IPS-20b (cell line): ENCODE results near the gene RBM24.
A peak's percentile ranks its signal among the peaks of the same experiment; 100 is the strongest.

ENCODE experiments used
- H3K27ac ChIP-seq: one replicate; pipeline ENCODE4 v1.5.1; 2013; ENCODE audit warnings: low read length
- H3K27me3 ChIP-seq: 2 replicates; pipeline ENCODE4 v1.6.1; 2013; ENCODE audit warnings: mild to moderate bottlenecking, low read length, inconsistent platforms; ENCODE audit not compliant: insufficient read depth
- H3K36me3 ChIP-seq: 2 replicates; pipeline ENCODE4 v1.6.1; 2013; ENCODE audit warnings: low read depth, mild to moderate bottlenecking, inconsistent platforms, low read length, moderate library complexity; ENCODE audit not compliant: insufficient read depth
- H3K4me1 ChIP-seq: 2 replicates; pipeline ENCODE4 v1.6.1; 2013; ENCODE audit warnings: mild to moderate bottlenecking, control low read depth, inconsistent platforms, low read length, moderate library complexity; ENCODE audit not compliant: insufficient read depth
- H3K4me3 ChIP-seq: 2 replicates; pipeline ENCODE4 v1.5.1; 2013; ENCODE audit warnings: mild to moderate bottlenecking, low read length, inconsistent platforms
- H3K9ac ChIP-seq: 2 replicates; pipeline ENCODE4 v1.6.1; 2013; ENCODE audit warnings: low read depth, mild to moderate bottlenecking, inconsistent platforms, low read length, moderate library complexity
- H3K9me3 ChIP-seq: 2 replicates; pipeline ENCODE4 v1.6.1; 2013; ENCODE audit warnings: mild to moderate bottlenecking, low read depth, low read length, inconsistent platforms; ENCODE audit not compliant: insufficient read depth

The RBM24 gene

DNA sequence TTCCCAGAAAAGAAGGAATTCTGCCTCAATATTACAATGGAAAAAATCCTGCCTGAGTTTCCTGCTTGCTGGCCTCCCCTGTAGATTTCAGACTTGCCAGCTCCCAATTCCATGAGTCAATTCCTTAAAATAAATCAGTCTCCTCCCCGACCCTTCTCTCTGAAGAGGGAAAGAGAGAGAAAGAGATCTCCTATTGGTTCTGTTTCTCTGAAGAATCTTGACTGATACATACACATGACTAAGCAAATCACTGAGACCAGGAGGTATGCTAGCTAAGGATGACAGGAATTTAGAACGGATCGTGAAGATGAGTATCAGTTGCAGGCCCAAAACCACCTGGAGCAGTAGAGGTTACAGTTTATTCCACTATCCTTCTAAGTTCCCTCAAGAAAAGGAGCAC lies 11.3 kb upstream of the RBM24 start:
- Histone ChIP-seq H3K27me3 (no peaks in the 10 kb centered on the region), H3K4me1 (no peaks in the 10 kb centered on the region), H3K9me3 (no peaks in the 10 kb centered on the region), H3K36me3 (no peaks in the 10 kb centered on the region), H3K4me3 (no peak overlapping the region), H3K9ac (no peak overlapping the region), H3K27ac (no peak overlapping the region)

DNA sequence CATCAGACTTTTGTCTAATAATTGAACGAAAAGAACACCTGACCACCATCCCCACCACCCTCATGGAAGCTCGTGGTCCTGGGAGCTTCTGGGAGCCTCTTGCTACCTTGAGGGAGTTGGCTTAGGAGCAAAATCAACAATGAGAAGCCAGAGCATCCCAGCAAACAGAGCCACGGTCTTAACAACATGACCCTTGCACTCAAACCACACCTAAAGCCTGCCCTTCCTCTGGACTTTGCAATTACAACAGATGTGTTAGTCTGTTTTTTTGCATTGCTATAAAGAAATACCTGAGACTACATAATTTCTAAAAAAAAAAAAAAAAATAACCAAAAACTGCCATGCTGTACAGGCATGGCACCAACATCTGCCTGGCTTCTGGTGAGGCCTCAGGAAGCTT lies 9.5 kb upstream of the RBM24 start:
- Histone ChIP-seq H3K4me1 (no peaks in the 10 kb centered on the region), H3K27ac (no peak overlapping the region), H3K36me3 (no peaks in the 10 kb centered on the region), H3K4me3 (no peak overlapping the region), H3K9me3 (no peaks in the 10 kb centered on the region), H3K9ac (no peak overlapping the region), H3K27me3 (no peaks in the 10 kb centered on the region)

DNA sequence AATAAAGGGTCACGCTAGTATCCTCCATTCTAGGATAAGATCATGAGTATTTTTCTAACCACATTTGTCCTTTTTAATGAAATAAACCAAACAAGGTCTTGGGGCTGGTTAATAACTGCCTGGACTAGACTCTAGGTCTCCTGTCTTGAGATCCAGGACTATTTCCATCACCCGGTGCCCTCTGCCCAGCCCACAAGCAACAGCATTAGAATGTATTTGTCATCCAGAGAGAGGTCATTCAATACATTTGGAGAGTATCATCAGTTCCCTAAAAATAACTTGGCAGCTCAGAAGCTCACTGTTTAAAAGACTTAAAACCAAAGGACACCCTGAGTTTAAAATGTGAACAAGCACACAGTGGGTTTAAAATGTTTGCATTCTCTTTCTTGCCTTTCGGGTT lies 4.4 kb upstream of the RBM24 start:
- Histone ChIP-seq H3K27me3 (peaks cover 49% of the 10 kb centered on the region), H3K9ac (no peak overlapping the region), H3K9me3 (no peaks in the 10 kb centered on the region), H3K4me1 (peaks cover 8% of the 10 kb centered on the region; the same call in 1 of the 2 replicates), H3K27ac (no peak overlapping the region), H3K4me3 (no peak overlapping the region), H3K36me3 (no peaks in the 10 kb centered on the region)

DNA sequence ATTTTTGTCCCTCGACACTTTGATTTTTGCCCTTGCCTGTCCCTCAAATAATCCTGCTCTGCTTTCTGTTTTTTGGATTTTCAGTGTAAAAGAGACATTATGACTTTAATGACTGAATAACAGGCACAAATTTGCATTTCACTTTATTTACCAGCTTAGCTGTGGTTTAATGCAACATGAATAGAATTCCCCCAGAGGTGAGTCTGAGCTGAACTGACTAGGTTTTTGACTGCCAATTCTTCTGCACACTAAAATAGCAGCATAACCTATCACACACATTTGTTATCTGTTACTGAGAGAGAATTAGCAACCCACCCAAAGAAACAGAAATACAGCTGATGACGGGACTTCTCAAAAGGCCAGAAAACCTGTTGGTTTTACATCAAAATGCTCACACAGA lies 3.9 kb upstream of the RBM24 start:
- Histone ChIP-seq H3K4me1 (peaks cover 8% of the 10 kb centered on the region; the same call in 1 of the 2 replicates), H3K9ac (no peak overlapping the region), H3K9me3 (no peaks in the 10 kb centered on the region), H3K27ac (no peak overlapping the region), H3K27me3 (peaks cover 54% of the 10 kb centered on the region), H3K4me3 (no peak overlapping the region), H3K36me3 (no peaks in the 10 kb centered on the region)

DNA sequence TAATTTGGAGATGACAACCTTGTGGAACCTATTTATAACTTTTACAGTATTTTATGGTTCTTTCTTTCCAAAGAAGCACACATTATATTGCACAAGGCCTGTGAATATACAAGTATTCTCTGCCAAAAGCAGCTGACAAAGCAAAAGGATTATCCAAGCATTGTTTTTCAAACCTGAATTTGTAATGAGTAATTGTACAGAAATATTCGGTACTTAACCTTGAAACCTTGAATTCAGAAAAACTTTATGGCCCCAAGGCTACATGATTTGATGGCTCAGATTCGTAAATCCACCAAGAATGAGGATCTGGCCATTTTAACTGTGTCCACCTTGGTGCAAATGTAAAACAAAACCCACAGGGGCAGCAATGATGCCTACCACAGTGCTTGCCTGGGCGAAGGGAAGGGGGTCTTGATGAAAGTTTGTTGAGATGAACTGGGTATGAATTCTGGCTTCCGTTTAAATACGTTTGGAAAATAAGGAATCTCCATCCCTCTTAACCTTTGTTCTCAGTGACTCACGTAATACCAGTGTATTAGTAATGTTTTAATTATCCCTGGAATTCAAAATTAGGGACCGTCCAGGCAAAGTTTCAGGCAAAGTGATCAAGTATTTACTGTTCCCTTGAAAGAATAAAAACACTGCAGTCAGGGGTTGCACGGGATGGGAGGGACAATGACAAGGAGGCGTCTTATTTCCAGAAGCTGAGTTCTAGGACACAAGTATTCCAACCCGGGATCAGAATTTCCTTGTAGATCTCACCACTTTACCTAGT lies 2.7 kb upstream of the RBM24 start:
- H3K9ac ChIP-seq: no peak overlapping the region
- no peaks in the 10 kb centered on the region for H3K9me3 ChIP-seq
- H3K4me1 ChIP-seq: peaks cover 8% of the 10 kb centered on the region; the same call in 1 of the 2 replicates
- no peak overlapping the region for H3K27ac ChIP-seq
- no peaks in the 10 kb centered on the region for H3K36me3 ChIP-seq
- H3K4me3 ChIP-seq: no peak overlapping the region
- H3K27me3 ChIP-seq: peaks cover 66% of the 10 kb centered on the region

DNA sequence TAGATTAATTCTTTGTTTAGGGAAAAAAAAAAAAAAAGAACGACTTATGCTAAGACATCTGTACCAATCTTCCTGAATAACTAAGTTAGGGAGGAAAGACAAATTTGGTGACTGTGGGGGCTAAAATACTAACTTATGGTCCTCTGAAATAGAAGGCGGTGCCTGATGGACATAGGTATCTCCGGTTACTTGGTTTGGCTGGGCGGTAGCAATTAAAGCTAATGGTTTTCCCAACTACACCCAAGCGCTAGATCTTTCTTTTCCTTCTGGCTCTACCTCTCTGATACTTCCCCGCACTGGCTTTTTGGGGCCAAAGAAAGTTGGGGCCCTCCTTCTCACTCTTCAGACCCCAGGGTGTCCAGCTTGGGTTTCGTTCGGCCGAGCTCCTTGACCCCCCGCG lies 1.0 kb upstream of the RBM24 start:
- no peaks in the 10 kb centered on the region for H3K9me3 ChIP-seq
- peak overlapping the region; percentile 69 for H3K4me3 ChIP-seq
- no peak overlapping the region for H3K9ac ChIP-seq
- H3K27me3 ChIP-seq: peaks cover 76% of the 10 kb centered on the region
- H3K4me1 ChIP-seq: peaks cover 8% of the 10 kb centered on the region; the same call in 1 of the 2 replicates
- no peak overlapping the region for H3K27ac ChIP-seq
- no peaks in the 10 kb centered on the region for H3K36me3 ChIP-seq

DNA sequence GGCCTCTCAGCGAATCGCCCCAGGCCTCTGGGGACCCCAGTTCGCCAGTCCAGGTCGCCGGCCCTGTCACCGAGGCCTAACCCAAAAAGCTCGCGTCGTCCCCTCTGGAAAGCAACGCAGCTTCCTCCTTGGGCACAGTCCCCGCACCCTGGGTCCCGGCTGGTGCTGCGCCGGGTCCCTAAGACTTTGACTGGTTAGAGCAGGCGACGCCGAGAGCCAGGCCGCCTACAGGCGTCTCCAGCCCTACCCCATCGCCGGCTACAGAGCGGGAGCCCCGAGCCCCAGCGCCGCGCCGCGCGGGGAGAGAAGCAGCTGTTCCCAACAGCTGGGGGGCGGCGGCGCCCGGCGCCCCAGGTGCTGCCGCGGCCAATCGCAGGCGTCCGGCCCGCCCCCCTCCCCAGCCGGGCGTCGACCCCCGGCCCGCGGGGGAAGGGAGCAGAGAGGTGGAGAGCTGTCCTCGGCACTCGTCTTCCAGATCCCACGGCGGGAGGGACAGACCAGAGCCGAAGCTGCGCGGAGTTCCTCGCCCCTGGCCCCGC lies 540 bp upstream of the RBM24 start:
- Histone ChIP-seq H3K27me3 (peaks cover 76% of the 10 kb centered on the region), H3K4me1 (peaks cover 8% of the 10 kb centered on the region; the same call in 1 of the 2 replicates), H3K9me3 (no peaks in the 10 kb centered on the region), H3K4me3 (peak overlapping the region; percentile 69), H3K9ac (no peak overlapping the region), H3K36me3 (no peaks in the 10 kb centered on the region), H3K27ac (no peak overlapping the region)

DNA sequence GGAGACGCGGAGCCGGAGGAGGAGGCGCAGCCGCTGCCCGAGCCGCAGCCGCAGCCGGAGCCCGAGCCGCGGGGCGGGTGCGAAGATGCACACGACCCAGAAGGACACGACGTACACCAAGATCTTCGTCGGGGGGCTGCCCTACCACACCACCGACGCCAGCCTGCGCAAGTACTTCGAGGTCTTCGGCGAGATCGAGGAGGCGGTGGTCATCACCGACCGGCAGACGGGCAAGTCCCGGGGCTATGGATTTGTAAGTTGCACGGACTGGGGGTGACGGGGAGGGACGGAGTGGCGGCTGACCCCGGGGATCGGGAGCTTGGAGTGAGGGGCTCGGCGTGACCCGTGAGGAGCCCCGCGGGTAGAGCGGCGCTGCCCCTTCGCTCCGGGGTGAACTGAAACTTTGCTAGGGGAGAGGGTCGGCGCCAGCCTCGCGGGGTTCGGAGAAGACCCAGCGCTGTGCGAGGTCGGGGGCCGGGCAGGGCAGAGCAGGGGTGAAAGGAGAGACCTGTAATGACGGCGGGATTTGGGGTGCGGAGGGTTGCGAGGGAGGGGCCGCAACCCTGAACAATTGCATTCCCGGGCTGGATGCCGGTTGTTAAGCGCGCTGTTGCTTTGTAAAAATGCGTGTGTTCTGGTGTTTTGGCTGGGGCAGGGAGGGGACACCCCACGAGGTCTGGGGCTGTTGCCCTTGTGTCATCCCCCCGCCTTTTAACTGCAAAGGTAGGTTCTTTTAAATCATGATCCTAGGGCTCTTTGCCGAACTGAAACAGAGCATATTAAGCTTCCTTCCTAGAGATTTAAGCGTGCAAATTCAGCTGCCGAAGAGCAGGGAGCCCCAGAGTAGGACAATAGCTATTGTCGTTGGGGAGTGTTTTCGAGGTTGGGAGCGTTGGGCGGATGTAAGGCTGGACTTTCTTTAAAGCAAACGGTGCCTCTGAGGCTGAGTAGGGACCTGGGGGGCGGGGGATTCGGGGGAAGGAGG lies 628 bp downstream of the RBM24 start:
- peak overlapping the region; percentile 87 for H3K4me3 ChIP-seq
- H3K36me3 ChIP-seq: no peaks in the 10 kb centered on the region
- H3K27me3 ChIP-seq: peaks cover 76% of the 10 kb centered on the region
- no peak overlapping the region for H3K27ac ChIP-seq
- H3K9me3 ChIP-seq: no peaks in the 10 kb centered on the region
- H3K4me1 ChIP-seq: peaks cover 8% of the 10 kb centered on the region; the same call in 1 of the 2 replicates
- peak overlapping the region; percentile 70; the same call in 1 of the 2 replicates for H3K9ac ChIP-seq

DNA sequence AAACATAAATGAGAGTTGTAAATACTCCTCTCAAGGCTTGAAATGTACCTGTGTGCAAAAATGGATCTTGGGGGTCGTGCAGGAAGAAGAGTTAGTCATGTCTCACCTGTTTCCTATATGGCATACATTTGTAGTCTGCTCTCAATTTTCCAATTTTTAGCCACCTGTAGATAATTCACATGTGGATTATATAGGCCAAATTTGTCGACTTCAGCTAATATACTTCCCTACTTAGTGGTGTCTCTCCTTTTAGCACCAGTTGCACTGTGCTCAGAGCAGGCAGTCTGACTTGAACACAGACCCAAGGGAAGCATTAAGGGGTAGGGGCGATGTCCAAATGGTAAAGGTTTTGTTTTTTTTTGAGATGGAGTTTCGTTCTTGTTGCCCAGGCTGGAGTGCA lies 1.9 kb downstream of the RBM24 start:
- Histone ChIP-seq H3K36me3 (no peaks in the 10 kb centered on the region), H3K9me3 (no peaks in the 10 kb centered on the region), H3K4me1 (peaks cover 8% of the 10 kb centered on the region; the same call in 1 of the 2 replicates), H3K27ac (no peak overlapping the region), H3K4me3 (peak overlapping the region; percentile 37; the same call in 1 of the 2 replicates), H3K9ac (no peak overlapping the region), H3K27me3 (peaks cover 63% of the 10 kb centered on the region)

DNA sequence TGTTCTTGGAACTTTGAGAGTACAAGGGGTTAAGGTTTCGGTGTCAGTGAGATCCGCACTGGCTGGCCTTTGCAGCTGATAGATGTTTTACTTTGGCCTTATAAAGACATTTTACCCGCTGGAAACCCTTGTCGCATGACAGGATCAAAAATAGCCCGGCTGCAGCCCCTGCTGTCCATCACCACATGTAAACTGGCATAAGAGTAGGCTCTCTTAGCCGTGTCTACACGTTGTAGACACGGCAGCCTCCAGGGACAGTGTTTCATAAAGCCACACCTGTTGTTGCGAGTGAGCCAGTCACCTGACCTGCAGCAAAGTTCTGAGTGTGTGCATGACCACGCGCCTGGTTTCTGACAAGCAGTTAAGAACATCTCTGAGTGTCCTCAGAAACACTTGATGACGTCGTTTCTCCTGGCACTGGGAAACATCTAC lies 8.5 kb downstream of the RBM24 start:
- Histone ChIP-seq H3K27me3 (no peaks in the 10 kb centered on the region), H3K4me1 (no peaks in the 10 kb centered on the region), H3K9ac (no peak overlapping the region), H3K27ac (no peak overlapping the region), H3K4me3 (no peak overlapping the region), H3K9me3 (no peaks in the 10 kb centered on the region), H3K36me3 (no peaks in the 10 kb centered on the region)

DNA sequence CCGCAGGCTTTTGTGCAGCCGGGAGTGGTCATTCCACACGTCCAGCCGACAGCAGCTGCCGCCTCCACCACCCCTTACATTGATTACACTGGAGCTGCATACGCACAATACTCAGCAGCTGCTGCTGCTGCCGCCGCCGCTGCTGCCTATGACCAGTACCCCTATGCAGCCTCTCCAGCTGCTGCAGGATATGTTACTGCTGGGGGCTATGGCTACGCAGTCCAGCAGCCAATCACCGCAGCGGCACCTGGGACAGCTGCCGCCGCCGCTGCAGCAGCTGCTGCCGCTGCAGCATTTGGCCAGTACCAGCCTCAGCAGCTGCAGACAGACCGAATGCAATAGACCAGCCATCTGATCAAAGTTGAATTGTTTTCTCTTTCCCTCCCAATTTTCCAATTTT lies 10.6 kb downstream of the RBM24 start:
- Histone ChIP-seq H3K4me3 (no peak overlapping the region), H3K27ac (no peak overlapping the region), H3K36me3 (no peaks in the 10 kb centered on the region), H3K27me3 (no peaks in the 10 kb centered on the region), H3K9me3 (no peaks in the 10 kb centered on the region), H3K9ac (no peak overlapping the region), H3K4me1 (no peaks in the 10 kb centered on the region)
